ENCODE data around the gene ADAMTS9.

The ADAMTS9 gene

DNA sequence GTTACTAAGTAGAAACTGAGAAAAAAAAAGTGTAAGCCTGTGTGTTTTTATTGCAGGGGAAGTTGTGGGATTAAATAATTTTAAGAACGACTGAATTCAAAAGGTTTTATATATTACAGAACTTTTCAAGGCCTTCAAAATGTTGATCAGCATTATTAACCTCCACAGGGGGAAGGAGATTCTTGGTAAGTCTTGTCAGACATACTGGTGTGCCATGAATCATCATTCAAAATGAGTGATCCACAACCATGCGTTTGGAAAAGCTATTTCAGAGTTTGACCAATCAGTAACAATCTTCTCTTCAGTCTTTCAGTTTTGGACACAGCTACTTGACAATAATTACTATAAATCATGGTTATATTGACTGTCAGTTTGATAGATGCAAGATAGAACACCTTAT lies 70.2 kb downstream of the ADAMTS9 start:
- no peaks in the 10 kb centered on the region for H3K79me2 ChIP-seq (ENCODE audit: insufficient read depth, low read length)
- no peak overlapping the region for H2AFZ ChIP-seq (ENCODE audit: low read depth, low read length, severe bottlenecking)
- no peak overlapping the region for H3K27ac ChIP-seq (ENCODE audit: low read depth, low read length)
- no peaks in the 10 kb centered on the region for H3K36me3 ChIP-seq (ENCODE audit: low read length)
- no peaks in the 10 kb centered on the region for H4K20me1 ChIP-seq (ENCODE audit: low read depth, low read length)
- H3K9me3 ChIP-seq (ENCODE audit: insufficient read depth, low read length): no peaks in the 10 kb centered on the region
- no peaks in the 10 kb centered on the region for H3F3A ChIP-seq (ENCODE audit: insufficient read depth)
- TF ChIP-seq EZH2phosphoT487 (conservative IDR thresholded peaks at IDR 0.05; ENCODE audit: low read length): no peak
- no peak for TF ChIP-seq CTCF (IDR thresholded peaks at IDR 0.05; ENCODE audit: insufficient read depth, low read length, poor library complexity, severe bottlenecking)
- no peaks in the 10 kb centered on the region for H3K9me2 ChIP-seq (replicated peaks; ENCODE audit: insufficient read depth, low read length)
- H3K9ac ChIP-seq (ENCODE audit: low read length): no peak overlapping the region
- H3K4me3 ChIP-seq (ENCODE audit: insufficient read depth, low read length, poor library complexity, severe bottlenecking): no peak overlapping the region
- H3K4me2 ChIP-seq (ENCODE audit: low read depth, low read length, poor library complexity, severe bottlenecking): no peak overlapping the region
- H3K27me3 ChIP-seq (ENCODE audit: low read length): no peaks in the 10 kb centered on the region

- Histone ChIP-seq H2AFZ (ENCODE audit: low read depth, low read length, severe bottlenecking) (no peak overlapping the region), H3F3A (ENCODE audit: insufficient read depth) (no peaks in the 10 kb centered on the region), H3K36me3 (ENCODE audit: low read length) (no peaks in the 10 kb centered on the region), H3K9ac (ENCODE audit: low read length) (no peak overlapping the region), H3K4me2 (ENCODE audit: low read depth, low read length, poor library complexity, severe bottlenecking) (no peak overlapping the region), H4K20me1 (ENCODE audit: low read depth, low read length) (no peaks in the 10 kb centered on the region), H3K27me3 (ENCODE audit: low read length) (no peaks in the 10 kb centered on the region), H3K9me3 (ENCODE audit: insufficient read depth, low read length) (no peaks in the 10 kb centered on the region), H3K27ac (ENCODE audit: low read depth, low read length) (no peak overlapping the region), H3K79me2 (ENCODE audit: insufficient read depth, low read length) (no peaks in the 10 kb centered on the region), H3K4me3 (ENCODE audit: insufficient read depth, low read length, poor library complexity, severe bottlenecking) (no peak overlapping the region), H3K9me2 (replicated peaks; ENCODE audit: insufficient read depth, low read length) (no peaks in the 10 kb centered on the region)
- TF ChIP-seq EZH2phosphoT487 (conservative IDR thresholded peaks at IDR 0.05; ENCODE audit: low read length) (no peak), CTCF (IDR thresholded peaks at IDR 0.05; ENCODE audit: insufficient read depth, low read length, poor library complexity, severe bottlenecking) (no peak)
Observed at GRCh38 chr3:64616953-64617352, 70.8 kb downstream of the ADAMTS9 start.

GRCh38 chr3:64612916-64613526 lies 74.8 kb downstream of the ADAMTS9 start:
- no peaks in the 10 kb centered on the region for H3F3A ChIP-seq (ENCODE audit: insufficient read depth)
- no peak overlapping the region for H3K27ac ChIP-seq (ENCODE audit: low read depth, low read length)
- no peak overlapping the region for H2AFZ ChIP-seq (ENCODE audit: low read depth, low read length, severe bottlenecking)
- no peaks in the 10 kb centered on the region for H3K9me3 ChIP-seq (ENCODE audit: insufficient read depth, low read length)
- H3K9me2 ChIP-seq (replicated peaks; ENCODE audit: insufficient read depth, low read length): no peaks in the 10 kb centered on the region
- no peak for TF ChIP-seq CTCF (IDR thresholded peaks at IDR 0.05; ENCODE audit: insufficient read depth, low read length, poor library complexity, severe bottlenecking)
- H3K4me2 ChIP-seq (ENCODE audit: low read depth, low read length, poor library complexity, severe bottlenecking): no peak overlapping the region
- H3K36me3 ChIP-seq (ENCODE audit: low read length): no peaks in the 10 kb centered on the region
- no peaks in the 10 kb centered on the region for H4K20me1 ChIP-seq (ENCODE audit: low read depth, low read length)
- H3K27me3 ChIP-seq (ENCODE audit: low read length): no peaks in the 10 kb centered on the region
- H3K79me2 ChIP-seq (ENCODE audit: insufficient read depth, low read length): no peaks in the 10 kb centered on the region
- no peak overlapping the region for H3K4me3 ChIP-seq (ENCODE audit: insufficient read depth, low read length, poor library complexity, severe bottlenecking)
- no peak overlapping the region for H3K9ac ChIP-seq (ENCODE audit: low read length)

Data from SU-DHL-6 (cell line).